Inflammatory macrophage treated with lipopolysaccharide for 4 hours (primary cell): ENCODE measurements around the gene PEX16.
A peak's percentile ranks its signal among the peaks of the same experiment; 100 is the strongest.

Experiments
- DNase-seq: peaks from one replicate; pipeline ENCODE4 v3.0.0-alpha.2; 2020

PEX16 gene

GRCh38 chr11:45872651-45873356 lies 44.9 kb downstream of the PEX16 start:
- DNase-seq: peak; percentile 54

DNA sequence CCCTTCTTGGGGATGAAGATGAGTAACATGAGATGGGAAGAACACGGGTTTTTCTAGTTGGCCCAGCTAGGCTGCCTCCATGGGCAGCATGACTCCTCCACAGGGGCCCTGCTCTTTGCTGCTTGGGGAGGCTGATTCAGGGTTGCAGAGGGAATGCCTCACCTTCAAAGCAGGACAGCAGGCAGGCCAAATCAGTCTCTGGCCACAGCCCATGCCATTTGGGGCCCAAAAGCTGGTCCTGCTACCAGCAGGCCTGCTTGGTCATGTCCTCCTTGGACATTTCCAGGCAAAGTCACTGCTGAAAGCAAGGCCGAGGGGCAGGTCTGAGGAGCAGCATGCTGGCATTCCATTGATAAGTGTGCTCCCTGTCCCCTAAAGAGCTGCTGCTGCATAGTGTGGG lies 46.0 kb downstream of the PEX16 start:
- no peak for DNase-seq

GRCh38 chr11:45870706-45871105 lies 47.0 kb downstream of the PEX16 start:
- no peak for DNase-seq

- no peak for DNase-seq
Measured at GRCh38 chr11:45869551-45869950, 48.1 kb downstream of the PEX16 start.

DNA sequence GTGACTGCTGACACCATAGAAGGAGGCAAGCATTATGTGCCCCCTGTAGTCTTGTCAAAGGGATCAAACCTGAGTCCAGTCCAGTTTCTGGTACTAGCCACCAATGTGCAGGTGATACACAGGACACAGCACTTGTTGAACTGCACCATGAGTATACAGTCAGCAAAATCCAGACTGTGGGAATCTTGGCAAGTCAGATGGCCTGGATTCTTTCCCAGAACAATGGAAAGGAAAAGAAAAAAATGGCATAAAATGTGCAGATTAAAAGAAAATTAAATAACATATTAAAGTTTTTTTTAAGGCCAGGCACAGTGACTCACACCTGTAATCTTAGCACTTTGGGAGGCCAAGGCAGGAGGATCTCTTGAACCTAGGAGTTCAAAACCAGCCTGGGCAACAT lies 53.6 kb downstream of the PEX16 start:
- no peak for DNase-seq

GRCh38 chr11:45860764-45861510 lies 56.7 kb downstream of the PEX16 start:
- no peak for DNase-seq

GRCh38 chr11:45860348-45860747 lies 57.3 kb downstream of the PEX16 start:
- DNase-seq: no peak
